ENCODE results near the gene SART1.
A peak's percentile ranks its signal among the peaks of the same experiment; 100 is the strongest.

SART1 gene

DNA sequence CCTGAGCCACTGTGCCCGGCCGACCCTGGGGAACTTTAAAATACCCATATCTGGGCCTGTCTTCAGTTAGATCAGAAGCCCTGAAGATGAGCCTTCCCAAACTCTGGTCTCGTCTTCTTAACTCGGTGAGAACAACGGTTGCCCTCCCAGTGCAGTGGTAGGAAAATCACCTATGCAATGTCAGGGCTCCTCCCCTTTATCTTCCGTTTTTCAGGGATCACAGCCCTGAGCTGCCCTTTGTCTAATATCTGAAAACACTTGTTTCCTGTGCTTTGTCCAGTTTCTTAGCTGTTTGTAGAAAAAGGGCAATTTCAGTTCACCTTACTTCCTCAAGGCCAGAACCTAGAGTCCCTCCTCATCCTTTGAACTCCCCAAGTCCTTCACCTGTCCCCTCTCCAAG is 32.9 kb upstream of the SART1 start:
- no peak for DNase-seq (ENCODE audit: extremely low read depth, insufficient read length)
- H3K27me3 ChIP-seq (replicated peaks; ENCODE audit: control insufficient read depth, insufficient read depth, low read length): no peaks in the 10 kb centered on the region

DNA sequence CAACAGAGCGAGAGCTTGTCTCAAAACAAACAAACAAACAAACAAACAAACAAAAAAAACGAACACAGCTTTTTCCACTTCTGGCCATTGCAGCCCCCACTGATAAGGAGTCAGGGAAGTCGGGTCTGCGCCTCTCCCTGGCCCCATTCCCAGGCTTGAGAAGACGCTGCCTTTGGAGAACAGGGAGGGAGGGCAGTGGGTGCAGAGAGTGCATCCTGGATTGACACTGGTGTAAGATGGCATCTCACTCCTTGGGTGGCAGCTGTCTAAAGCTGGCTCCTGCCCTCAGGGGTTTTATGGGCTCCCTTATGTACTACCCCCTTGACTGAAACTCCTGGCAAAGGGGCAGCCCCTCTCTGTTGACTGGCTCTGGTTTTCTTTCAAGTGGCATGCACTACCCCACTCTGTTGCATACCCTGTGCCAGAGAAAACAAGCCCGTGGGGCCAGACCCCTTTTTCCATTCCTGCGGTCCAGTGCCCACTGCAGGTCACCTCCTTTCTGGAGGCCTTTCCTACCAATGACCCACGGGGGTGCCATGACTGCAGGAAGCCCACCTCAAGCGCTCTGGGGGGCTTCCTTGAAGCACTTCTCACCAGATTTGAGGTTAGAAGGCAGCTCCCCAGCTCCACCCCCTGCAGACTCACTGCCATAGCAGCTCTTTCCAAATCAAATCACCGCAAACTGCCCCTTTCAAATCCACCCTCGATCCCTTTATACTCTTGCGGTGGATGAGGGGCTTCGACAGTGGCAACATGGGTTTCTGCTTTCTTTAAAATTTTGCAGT is 29.6 kb upstream of the SART1 start:
- H3K36me3 ChIP-seq (ENCODE audit: control insufficient read depth, insufficient read depth, low read length): no peaks in the 10 kb centered on the region
- no peak overlapping the region for H3K4me3 ChIP-seq (replicated peaks; ENCODE audit: low read depth, low read length)
- TF ChIP-seq, protein P1, sequence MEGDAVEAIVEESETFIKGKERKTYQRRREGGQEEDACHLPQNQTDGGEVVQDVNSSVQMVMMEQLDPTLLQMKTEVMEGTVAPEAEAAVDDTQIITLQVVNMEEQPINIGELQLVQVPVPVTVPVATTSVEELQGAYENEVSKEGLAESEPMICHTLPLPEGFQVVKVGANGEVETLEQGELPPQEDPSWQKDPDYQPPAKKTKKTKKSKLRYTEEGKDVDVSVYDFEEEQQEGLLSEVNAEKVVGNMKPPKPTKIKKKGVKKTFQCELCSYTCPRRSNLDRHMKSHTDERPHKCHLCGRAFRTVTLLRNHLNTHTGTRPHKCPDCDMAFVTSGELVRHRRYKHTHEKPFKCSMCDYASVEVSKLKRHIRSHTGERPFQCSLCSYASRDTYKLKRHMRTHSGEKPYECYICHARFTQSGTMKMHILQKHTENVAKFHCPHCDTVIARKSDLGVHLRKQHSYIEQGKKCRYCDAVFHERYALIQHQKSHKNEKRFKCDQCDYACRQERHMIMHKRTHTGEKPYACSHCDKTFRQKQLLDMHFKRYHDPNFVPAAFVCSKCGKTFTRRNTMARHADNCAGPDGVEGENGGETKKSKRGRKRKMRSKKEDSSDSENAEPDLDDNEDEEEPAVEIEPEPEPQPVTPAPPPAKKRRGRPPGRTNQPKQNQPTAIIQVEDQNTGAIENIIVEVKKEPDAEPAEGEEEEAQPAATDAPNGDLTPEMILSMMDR (IDR thresholded peaks at IDR 0.05; ENCODE audit: insufficient read depth, low read length, poor library complexity, severe bottlenecking): peak; percentile 4
- no peaks in the 10 kb centered on the region for H3K27me3 ChIP-seq (replicated peaks; ENCODE audit: control insufficient read depth, insufficient read depth, low read length)
- DNase-seq (ENCODE audit: extremely low read depth, insufficient read length): no peak

More for the DNA sequence above, 32.9 kb upstream of the SART1 start:
- TF ChIP-seq, protein P1 (IDR thresholded peaks at IDR 0.05; ENCODE audit: insufficient read depth, low read length, poor library complexity, severe bottlenecking): no peak
- H3K36me3 ChIP-seq (ENCODE audit: control insufficient read depth, insufficient read depth, low read length): peaks cover 3% of the 10 kb centered on the region; the same call in 1 of the 2 replicates
- H3K4me3 ChIP-seq (replicated peaks; ENCODE audit: low read depth, low read length): no peak overlapping the region

DNA sequence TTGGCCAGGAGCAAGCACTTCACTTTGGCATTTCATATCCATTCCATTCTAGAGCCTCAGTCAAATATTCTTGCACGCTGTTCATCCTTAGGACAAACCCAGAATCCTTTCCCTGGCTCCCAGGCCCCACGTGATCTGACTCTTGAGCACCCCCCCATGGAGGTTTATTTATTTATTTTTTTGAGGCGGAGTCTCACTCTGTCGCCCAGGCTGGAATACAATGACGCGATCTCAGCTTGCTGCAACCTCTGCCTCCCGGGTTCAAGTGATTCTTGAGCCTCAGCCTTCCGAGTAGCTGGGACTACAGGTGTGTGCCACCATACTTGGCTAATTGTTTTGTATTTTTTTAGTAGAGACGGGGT is 29.0 kb upstream of the SART1 start:
- DNase-seq (ENCODE audit: extremely low read depth, insufficient read length): no peak
- Histone ChIP-seq H3K27me3 (replicated peaks; ENCODE audit: control insufficient read depth, insufficient read depth, low read length) (no peaks in the 10 kb centered on the region), H3K4me3 (replicated peaks; ENCODE audit: low read depth, low read length) (no peak overlapping the region), H3K36me3 (ENCODE audit: control insufficient read depth, insufficient read depth, low read length) (no peaks in the 10 kb centered on the region)
- TF ChIP-seq, protein P1 (IDR thresholded peaks at IDR 0.05; ENCODE audit: insufficient read depth, low read length, poor library complexity, severe bottlenecking): no peak

DNA sequence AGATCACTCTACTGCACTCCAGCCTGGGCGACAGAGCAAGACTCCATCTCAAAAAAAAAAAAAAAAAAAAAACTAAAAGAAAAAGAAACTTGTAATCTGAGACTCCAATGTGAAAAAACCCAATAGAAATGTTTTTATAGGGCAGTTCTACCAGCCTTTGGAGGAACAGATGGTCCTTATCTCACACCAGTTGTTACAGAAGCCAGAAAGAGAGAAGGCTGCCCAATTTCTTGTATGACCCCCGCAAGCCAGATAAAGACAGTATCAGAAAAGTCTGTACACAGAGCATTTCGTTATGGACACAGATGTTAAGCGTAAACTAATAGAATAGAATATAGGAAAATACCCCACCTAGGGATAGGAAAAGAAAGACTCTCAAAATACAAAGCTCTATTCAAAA is 27.5 kb upstream of the SART1 start:
- no peaks in the 10 kb centered on the region for H3K27me3 ChIP-seq (replicated peaks; ENCODE audit: control insufficient read depth, insufficient read depth, low read length)
- no peak overlapping the region for H3K4me3 ChIP-seq (replicated peaks; ENCODE audit: low read depth, low read length)
- H3K36me3 ChIP-seq (ENCODE audit: control insufficient read depth, insufficient read depth, low read length): no peaks in the 10 kb centered on the region
- TF ChIP-seq, protein P1 (IDR thresholded peaks at IDR 0.05; ENCODE audit: insufficient read depth, low read length, poor library complexity, severe bottlenecking): no peak
- no peak for DNase-seq (ENCODE audit: extremely low read depth, insufficient read length)

DNA sequence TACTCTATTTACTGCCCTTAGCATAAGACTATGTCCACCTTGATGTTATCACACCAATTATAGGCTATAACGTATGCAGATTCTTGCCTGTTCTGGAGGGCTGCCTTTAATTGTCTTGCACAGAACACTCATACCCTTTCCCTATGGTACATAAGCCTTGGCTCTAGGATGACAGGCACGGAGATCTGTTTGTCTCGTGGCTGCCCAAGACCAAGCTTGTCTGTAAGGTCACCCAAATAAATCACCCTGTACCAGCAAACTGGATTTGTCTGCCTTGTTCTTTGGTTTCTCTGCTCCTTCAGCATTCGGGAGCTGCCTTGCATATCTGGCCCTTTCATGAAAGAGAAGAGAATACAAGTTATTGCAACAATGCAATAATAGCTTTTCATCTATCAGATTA is 23.8 kb upstream of the SART1 start:
- H3K4me3 ChIP-seq (replicated peaks; ENCODE audit: low read depth, low read length): no peak overlapping the region
- DNase-seq (ENCODE audit: extremely low read depth, insufficient read length): no peak
- no peaks in the 10 kb centered on the region for H3K36me3 ChIP-seq (ENCODE audit: control insufficient read depth, insufficient read depth, low read length)
- no peaks in the 10 kb centered on the region for H3K27me3 ChIP-seq (replicated peaks; ENCODE audit: control insufficient read depth, insufficient read depth, low read length)
- TF ChIP-seq, protein P1 (IDR thresholded peaks at IDR 0.05; ENCODE audit: insufficient read depth, low read length, poor library complexity, severe bottlenecking): no peak

Measured in GM06990 (cell line).